ENCODE measurements around the gene LRRFIP2. TPM values are rescaled to one million over a fixed set of nuclear protein-coding genes. Genes with fewer than 3 reads are reported as not detected.
A peak's percentile ranks its signal among the peaks of the same experiment; 100 is the strongest.
"Not testable (repeated sequence)": the region's sequence is repeated elsewhere in the genome, so short reads cannot be mapped to it uniquely, and the experiment has no call there.

Gene LRRFIP2
- total RNA-seq, 1 donor from 2014 or later, result 34.7 TPM

GRCh38 chr3:37189109-37189508, 14.7 kb upstream of the LRRFIP2 start:
- DNase-seq (ENCODE audit: low spot score) (no peak), ATAC-seq (no peak)

- no peak for DNase-seq (ENCODE audit: low spot score)
- no peak for ATAC-seq
These were observed 9.6 kb upstream of the LRRFIP2 start for GRCh38 chr3:37183976-37184375.

- ATAC-seq (no peak), DNase-seq (ENCODE audit: low spot score) (no peak)
These were observed 9.0 kb upstream of the LRRFIP2 start for GRCh38 chr3:37183375-37183831.

GRCh38 chr3:37182816-37183215, 8.4 kb upstream of the LRRFIP2 start:
- ATAC-seq, result no peak

GRCh38 chr3:37181756-37182155, 7.4 kb upstream of the LRRFIP2 start:
- ATAC-seq (no peak), DNase-seq (ENCODE audit: low spot score) (no peak)

More at GRCh38 chr3:37182816-37183215, 8.4 kb upstream of the LRRFIP2 start:
- no peak for DNase-seq (ENCODE audit: low spot score)

GRCh38 chr3:37179144-37179967, 5.0 kb upstream of the LRRFIP2 start:
- ATAC-seq, result no peak
- no peak for DNase-seq (ENCODE audit: low spot score)

GRCh38 chr3:37173806-37174205, 576 bp downstream of the LRRFIP2 start:
- ATAC-seq (no peak), DNase-seq (ENCODE audit: low spot score) (no peak)

- no peak for ATAC-seq
These were observed 3.2 kb downstream of the LRRFIP2 start for GRCh38 chr3:37171144-37171543.

GRCh38 chr3:37170513-37170912, 3.9 kb downstream of the LRRFIP2 start:
- ATAC-seq, result no peak
- DNase-seq (ENCODE audit: low spot score), result no peak

More at GRCh38 chr3:37171144-37171543, 3.2 kb downstream of the LRRFIP2 start:
- DNase-seq (ENCODE audit: low spot score), result no peak

GRCh38 chr3:37170060-37170459, 4.3 kb downstream of the LRRFIP2 start:
- ATAC-seq, result peak; percentile 41
- no peak for DNase-seq (ENCODE audit: low spot score)

- no peak for ATAC-seq
- DNase-seq (ENCODE audit: low spot score), result no peak
These were observed 5.5 kb downstream of the LRRFIP2 start for GRCh38 chr3:37168896-37169295.

- ATAC-seq (no peak), DNase-seq (ENCODE audit: low spot score) (no peak)
These were observed 10.9 kb downstream of the LRRFIP2 start for GRCh38 chr3:37163262-37164015.

GRCh38 chr3:37162501-37163245, 11.7 kb downstream of the LRRFIP2 start:
- ATAC-seq (no peak), DNase-seq (ENCODE audit: low spot score) (no peak)

GRCh38 chr3:37161351-37161750, 13.0 kb downstream of the LRRFIP2 start:
- DNase-seq (ENCODE audit: low spot score) (no peak), ATAC-seq (no peak)

GRCh38 chr3:37155782-37156181, 18.6 kb downstream of the LRRFIP2 start:
- no peak for DNase-seq (ENCODE audit: low spot score)
- no peak for ATAC-seq

- DNase-seq (ENCODE audit: low spot score) (no peak), ATAC-seq (no peak)
These were observed 19.6 kb downstream of the LRRFIP2 start for GRCh38 chr3:37154668-37155314.

GRCh38 chr3:37150621-37151020, 23.8 kb downstream of the LRRFIP2 start:
- no peak for ATAC-seq
- DNase-seq (ENCODE audit: low spot score), result no peak

GRCh38 chr3:37149257-37149656, 25.1 kb downstream of the LRRFIP2 start:
- no peak for DNase-seq (ENCODE audit: low spot score)

GRCh38 chr3:37148208-37148607, 26.2 kb downstream of the LRRFIP2 start:
- peak; percentile 49 for ATAC-seq
- no peak for DNase-seq (ENCODE audit: low spot score)

More at GRCh38 chr3:37149257-37149656, 25.1 kb downstream of the LRRFIP2 start:
- no peak for ATAC-seq

GRCh38 chr3:37147666-37148065, 26.7 kb downstream of the LRRFIP2 start:
- DNase-seq (ENCODE audit: low spot score) (no peak), ATAC-seq (no peak)

- not testable (repeated sequence) for DNase-seq (ENCODE audit: low spot score); ATAC-seq
These were observed 27.5 kb downstream of the LRRFIP2 start for GRCh38 chr3:37146927-37147326.
